Neuron (in vitro differentiated cells): ENCODE results near the gene DLGAP1.

ENCODE experiments used
- H2AFZ ChIP-seq: one replicate; pipeline ENCODE4 v1.6.1; 2013; ENCODE audit warnings: low read depth, mild to moderate bottlenecking, inconsistent platforms, low read length, moderate library complexity
- H3K27me3 ChIP-seq: one replicate; pipeline ENCODE4 v1.6.1; 2013; ENCODE audit warnings: low read length; ENCODE audit not compliant: insufficient read depth
- H3K36me3 ChIP-seq: one replicate; pipeline ENCODE4 v1.6.1; 2013; ENCODE audit warnings: low read length; ENCODE audit not compliant: insufficient read depth
- H3K4me1 ChIP-seq: one replicate; pipeline ENCODE4 v1.6.1; 2013; ENCODE audit warnings: low read length; ENCODE audit not compliant: insufficient read depth
- H3K4me3 ChIP-seq: 2 replicates; pipeline ENCODE4 v1.5.1; 2013; ENCODE audit warnings: mild to moderate bottlenecking, low read length, moderate library complexity
- H3K9me3 ChIP-seq: one replicate; pipeline ENCODE4 v1.6.1; 2013; ENCODE audit warnings: low read length

The DLGAP1 gene

GRCh38 chr18:3806656-3807055, 648.5 kb downstream of the DLGAP1 start:
- no peaks in the 10 kb centered on the region for H3K9me3 ChIP-seq
- no peaks in the 10 kb centered on the region for H3K36me3 ChIP-seq
- H3K4me3 ChIP-seq: no peak overlapping the region
- no peaks in the 10 kb centered on the region for H3K4me1 ChIP-seq
- no peaks in the 10 kb centered on the region for H3K27me3 ChIP-seq
- no peak overlapping the region for H2AFZ ChIP-seq

DNA sequence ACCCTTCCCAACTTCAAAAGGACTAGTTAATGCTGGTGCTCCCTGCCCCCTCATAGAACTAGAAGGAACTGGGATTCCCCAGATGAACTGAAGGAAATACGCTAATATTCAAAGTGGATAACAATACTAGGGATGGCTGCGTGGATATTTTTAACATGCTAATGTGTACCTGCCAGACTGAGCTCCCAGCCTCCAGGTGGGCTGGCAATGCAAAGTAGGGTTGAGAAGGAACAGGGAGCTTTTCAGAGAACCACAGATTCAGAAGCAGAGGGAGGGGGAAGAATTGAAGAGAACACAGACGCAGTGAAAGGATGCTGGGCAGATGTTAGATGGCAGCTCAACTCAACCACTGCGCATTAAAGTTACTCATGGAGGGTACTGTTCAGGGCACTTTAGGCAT, 650.8 kb downstream of the DLGAP1 start:
- no peaks in the 10 kb centered on the region for H3K36me3 ChIP-seq
- no peak overlapping the region for H3K4me3 ChIP-seq
- no peaks in the 10 kb centered on the region for H3K4me1 ChIP-seq
- no peaks in the 10 kb centered on the region for H3K9me3 ChIP-seq
- H2AFZ ChIP-seq: no peak overlapping the region
- H3K27me3 ChIP-seq: no peaks in the 10 kb centered on the region

DNA sequence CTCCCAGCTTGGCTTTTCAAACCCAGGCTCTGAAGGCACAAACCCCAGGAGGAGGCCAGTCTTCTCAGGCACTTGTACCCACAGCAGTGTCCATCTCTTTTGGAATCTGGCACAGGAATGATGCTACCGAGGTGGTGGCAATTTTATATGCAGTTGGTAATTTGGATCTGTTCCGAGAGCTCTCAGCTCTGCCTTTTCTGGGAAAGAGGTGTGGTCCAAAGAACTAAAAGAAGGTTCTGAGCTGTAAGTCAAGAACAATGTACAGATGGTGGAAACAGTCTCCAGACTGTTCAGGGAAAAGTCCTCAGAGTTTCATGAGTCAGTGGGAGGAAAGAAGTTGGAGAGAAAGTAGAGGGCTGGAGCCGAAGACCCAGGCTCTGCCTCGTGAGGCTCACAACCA, 651.8 kb downstream of the DLGAP1 start:
- Histone ChIP-seq H3K9me3 (no peaks in the 10 kb centered on the region), H3K36me3 (no peaks in the 10 kb centered on the region), H2AFZ (no peak overlapping the region), H3K4me3 (no peak overlapping the region), H3K27me3 (no peaks in the 10 kb centered on the region), H3K4me1 (no peaks in the 10 kb centered on the region)

DNA sequence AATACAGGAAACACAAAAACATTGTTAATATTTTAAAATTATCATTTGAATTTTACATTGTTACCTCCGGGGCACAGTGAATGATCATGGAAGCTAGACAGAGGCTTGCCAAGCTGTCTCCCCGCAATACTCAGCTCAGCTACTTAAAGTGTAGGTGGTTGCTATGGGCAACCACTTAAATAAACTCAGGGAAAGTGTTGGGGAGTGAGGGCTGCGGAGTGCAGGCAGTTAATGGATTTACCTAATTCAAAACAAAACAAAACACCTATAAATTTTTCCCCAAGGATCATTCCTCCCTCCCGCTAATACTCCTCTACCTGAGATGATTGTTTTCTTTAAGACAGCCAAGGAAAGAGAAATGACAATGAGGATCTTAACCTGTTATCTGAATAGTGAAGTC, 655.6 kb downstream of the DLGAP1 start:
- Histone ChIP-seq H3K27me3 (no peaks in the 10 kb centered on the region), H2AFZ (no peak overlapping the region), H3K4me3 (no peak overlapping the region), H3K9me3 (no peaks in the 10 kb centered on the region), H3K36me3 (no peaks in the 10 kb centered on the region), H3K4me1 (no peaks in the 10 kb centered on the region)

- Histone ChIP-seq H3K36me3 (no peaks in the 10 kb centered on the region), H3K4me3 (no peak overlapping the region), H3K27me3 (no peaks in the 10 kb centered on the region), H2AFZ (no peak overlapping the region), H3K4me1 (no peaks in the 10 kb centered on the region), H3K9me3 (no peaks in the 10 kb centered on the region)
Observed at GRCh38 chr18:3798032-3798431, 657.1 kb downstream of the DLGAP1 start.

DNA sequence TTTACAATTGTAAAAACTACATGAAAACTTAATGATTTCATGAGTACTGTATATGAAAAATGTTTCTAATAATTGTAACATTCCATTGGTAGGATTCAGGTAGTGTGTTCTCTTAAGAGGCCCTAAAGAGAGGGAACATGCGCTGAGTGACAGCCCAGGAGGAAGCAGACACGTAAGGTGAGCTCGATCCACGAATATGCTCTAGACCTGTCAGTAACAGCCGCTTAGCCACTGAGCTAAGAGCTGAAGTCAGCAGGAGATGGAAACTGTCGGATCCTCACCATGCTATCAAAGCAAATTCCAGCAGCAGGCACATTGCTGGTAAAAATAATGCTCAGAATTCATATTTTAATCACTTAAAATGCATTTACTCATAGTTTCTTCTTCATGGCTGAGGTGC, 658.7 kb downstream of the DLGAP1 start:
- no peak overlapping the region for H2AFZ ChIP-seq
- H3K9me3 ChIP-seq: no peaks in the 10 kb centered on the region
- no peaks in the 10 kb centered on the region for H3K36me3 ChIP-seq
- H3K4me1 ChIP-seq: no peaks in the 10 kb centered on the region
- no peaks in the 10 kb centered on the region for H3K27me3 ChIP-seq
- H3K4me3 ChIP-seq: no peak overlapping the region

GRCh38 chr18:3794537-3795348, 660.4 kb downstream of the DLGAP1 start:
- Histone ChIP-seq H3K9me3 (no peaks in the 10 kb centered on the region), H2AFZ (no peak overlapping the region), H3K36me3 (no peaks in the 10 kb centered on the region), H3K4me3 (no peak overlapping the region), H3K27me3 (no peaks in the 10 kb centered on the region), H3K4me1 (no peaks in the 10 kb centered on the region)

GRCh38 chr18:3793545-3793944, 661.6 kb downstream of the DLGAP1 start:
- H3K9me3 ChIP-seq: no peaks in the 10 kb centered on the region
- no peaks in the 10 kb centered on the region for H3K27me3 ChIP-seq
- H3K4me3 ChIP-seq: no peak overlapping the region
- no peaks in the 10 kb centered on the region for H3K36me3 ChIP-seq
- no peak overlapping the region for H2AFZ ChIP-seq
- H3K4me1 ChIP-seq: no peaks in the 10 kb centered on the region

DNA sequence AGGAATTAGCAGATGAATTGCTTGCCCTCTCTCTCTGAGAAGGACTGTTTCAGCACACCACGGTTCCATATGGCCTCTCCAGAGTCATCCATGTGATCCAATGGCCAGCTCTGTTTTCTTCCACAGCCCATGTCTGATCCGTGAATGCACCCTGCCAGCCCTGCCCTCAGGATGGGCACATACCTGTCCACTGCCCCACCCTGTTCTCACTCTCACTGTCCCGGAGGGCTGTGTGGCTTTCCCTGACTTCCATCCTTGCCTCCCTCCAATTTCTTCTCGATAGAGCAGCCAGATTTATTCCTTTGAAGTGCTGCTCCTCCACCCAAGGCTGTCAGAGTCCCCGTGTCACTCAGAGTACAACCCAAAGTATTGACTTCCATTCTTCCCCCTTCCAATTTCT, 662.0 kb downstream of the DLGAP1 start:
- H2AFZ ChIP-seq: no peak overlapping the region
- no peaks in the 10 kb centered on the region for H3K27me3 ChIP-seq
- no peaks in the 10 kb centered on the region for H3K4me1 ChIP-seq
- H3K9me3 ChIP-seq: no peaks in the 10 kb centered on the region
- H3K36me3 ChIP-seq: no peaks in the 10 kb centered on the region
- no peak overlapping the region for H3K4me3 ChIP-seq

- Histone ChIP-seq H3K4me1 (no peaks in the 10 kb centered on the region), H3K36me3 (no peaks in the 10 kb centered on the region), H3K9me3 (no peaks in the 10 kb centered on the region), H3K27me3 (no peaks in the 10 kb centered on the region), H2AFZ (no peak overlapping the region), H3K4me3 (no peak overlapping the region)
Observed at GRCh38 chr18:3792711-3793110, 662.4 kb downstream of the DLGAP1 start.

GRCh38 chr18:3791238-3791637, 663.9 kb downstream of the DLGAP1 start:
- H2AFZ ChIP-seq: no peak overlapping the region
- no peak overlapping the region for H3K4me3 ChIP-seq
- H3K9me3 ChIP-seq: no peaks in the 10 kb centered on the region
- H3K4me1 ChIP-seq: no peaks in the 10 kb centered on the region
- H3K27me3 ChIP-seq: no peaks in the 10 kb centered on the region
- no peaks in the 10 kb centered on the region for H3K36me3 ChIP-seq

DNA sequence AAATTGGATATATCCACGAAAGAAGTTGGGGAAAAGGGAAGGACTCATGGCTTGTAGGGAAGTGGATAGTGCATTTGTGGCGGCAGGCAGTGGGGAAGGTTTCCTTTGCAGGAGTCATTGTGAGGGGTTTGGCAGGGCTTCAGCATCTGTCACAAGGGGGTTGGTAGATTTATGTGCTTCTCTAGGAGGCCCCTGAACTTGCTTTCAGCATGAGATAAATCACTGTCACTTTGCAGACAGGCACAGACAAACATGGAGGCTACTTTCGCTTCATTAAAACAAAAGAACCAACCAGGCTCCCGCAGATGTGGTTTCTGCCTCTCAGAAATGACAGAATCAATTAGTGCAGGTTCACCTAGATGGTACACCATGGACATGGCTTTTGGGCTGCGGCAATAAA, 664.4 kb downstream of the DLGAP1 start:
- Histone ChIP-seq H3K4me1 (no peaks in the 10 kb centered on the region), H2AFZ (no peak overlapping the region), H3K9me3 (no peaks in the 10 kb centered on the region), H3K27me3 (no peaks in the 10 kb centered on the region), H3K4me3 (no peak overlapping the region), H3K36me3 (no peaks in the 10 kb centered on the region)

DNA sequence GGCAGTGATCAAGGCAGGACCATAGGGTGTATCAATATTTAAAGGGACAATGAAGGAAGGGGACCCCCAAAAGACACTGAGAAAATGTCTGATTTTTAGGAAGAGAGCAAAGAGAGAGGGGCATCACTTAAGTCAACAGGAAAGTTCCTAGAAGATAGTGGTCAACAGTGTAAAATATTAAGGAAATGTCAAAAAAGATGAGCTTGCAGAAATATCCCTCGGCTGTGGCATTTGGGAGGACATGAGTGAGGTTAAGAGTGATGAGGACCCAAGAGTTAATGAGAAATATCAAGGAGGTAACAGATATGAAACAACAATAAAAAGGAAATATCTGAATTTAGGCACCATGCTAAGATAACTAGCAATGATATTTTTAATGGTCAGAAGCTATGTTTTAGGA, 665.6 kb downstream of the DLGAP1 start:
- no peaks in the 10 kb centered on the region for H3K27me3 ChIP-seq
- no peaks in the 10 kb centered on the region for H3K4me1 ChIP-seq
- no peaks in the 10 kb centered on the region for H3K9me3 ChIP-seq
- H3K36me3 ChIP-seq: no peaks in the 10 kb centered on the region
- H3K4me3 ChIP-seq: no peak overlapping the region
- no peak overlapping the region for H2AFZ ChIP-seq

DNA sequence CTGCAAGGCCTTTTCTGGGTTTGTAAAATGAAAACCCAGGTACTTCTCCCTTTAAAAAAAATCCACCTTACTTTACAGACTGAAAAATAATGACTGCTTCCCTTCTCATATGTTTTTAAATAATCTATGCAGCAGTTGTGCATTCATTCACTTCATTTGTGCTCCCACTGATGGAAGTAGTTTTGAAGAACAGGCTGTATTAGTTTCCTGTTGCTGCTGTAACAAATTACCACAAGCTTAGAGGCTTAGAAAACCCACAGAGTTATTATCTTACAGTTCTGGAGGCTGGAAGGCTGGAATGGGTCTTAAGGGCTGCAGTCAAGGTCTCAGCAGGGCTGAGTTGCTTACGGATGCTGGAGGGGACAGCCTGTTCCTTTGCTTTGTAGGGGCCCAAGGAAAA, 670.2 kb downstream of the DLGAP1 start:
- Histone ChIP-seq H3K4me1 (no peaks in the 10 kb centered on the region), H3K27me3 (no peaks in the 10 kb centered on the region), H3K36me3 (no peaks in the 10 kb centered on the region), H3K9me3 (no peaks in the 10 kb centered on the region), H2AFZ (no peak overlapping the region), H3K4me3 (no peak overlapping the region)
